ENCODE results near the gene PDLIM7.

Gene PDLIM7

GRCh38 chr5:177540438-177540837 lies 43.0 kb upstream of the PDLIM7 start:
- Histone ChIP-seq H3K27ac (no peak overlapping the region), H3K4me3 (ENCODE audit: low read depth, low read length) (no peak overlapping the region), H3K36me3 (peaks cover 8% of the 10 kb centered on the region), H3K27me3 (ENCODE audit: insufficient read depth, low read depth, severe bottlenecking) (no peaks in the 10 kb centered on the region), H3K9me3 (ENCODE audit: severe bottlenecking) (no peaks in the 10 kb centered on the region)
- DNase-seq, result no peak
- TF ChIP-seq CTCF (IDR thresholded peaks at IDR 0.05; ENCODE audit: low read depth, low read length), result no peak

GRCh38 chr5:177539411-177539810 lies 42.0 kb upstream of the PDLIM7 start:
- no peak overlapping the region for H3K27ac ChIP-seq
- H3K9me3 ChIP-seq (ENCODE audit: severe bottlenecking), result no peaks in the 10 kb centered on the region
- TF ChIP-seq CTCF (IDR thresholded peaks at IDR 0.05; ENCODE audit: low read depth, low read length), result no peak
- no peak for DNase-seq
- H3K4me3 ChIP-seq (ENCODE audit: low read depth, low read length), result no peak overlapping the region
- H3K27me3 ChIP-seq (ENCODE audit: insufficient read depth, low read depth, severe bottlenecking), result no peaks in the 10 kb centered on the region
- peaks cover 8% of the 10 kb centered on the region for H3K36me3 ChIP-seq

GRCh38 chr5:177538876-177539275 lies 41.5 kb upstream of the PDLIM7 start:
- H3K9me3 ChIP-seq (ENCODE audit: severe bottlenecking), result no peaks in the 10 kb centered on the region
- no peak for DNase-seq
- no peak overlapping the region for H3K4me3 ChIP-seq (ENCODE audit: low read depth, low read length)
- TF ChIP-seq CTCF (IDR thresholded peaks at IDR 0.05; ENCODE audit: low read depth, low read length), result no peak
- peaks cover 8% of the 10 kb centered on the region for H3K36me3 ChIP-seq
- no peak overlapping the region for H3K27ac ChIP-seq
- no peaks in the 10 kb centered on the region for H3K27me3 ChIP-seq (ENCODE audit: insufficient read depth, low read depth, severe bottlenecking)

GRCh38 chr5:177537389-177538361 lies 40.3 kb upstream of the PDLIM7 start:
- H3K27ac ChIP-seq, result no peak overlapping the region
- TF ChIP-seq CTCF (IDR thresholded peaks at IDR 0.05; ENCODE audit: low read depth, low read length), result no peak
- no peaks in the 10 kb centered on the region for H3K9me3 ChIP-seq (ENCODE audit: severe bottlenecking)
- DNase-seq, result no peak
- no peaks in the 10 kb centered on the region for H3K27me3 ChIP-seq (ENCODE audit: insufficient read depth, low read depth, severe bottlenecking)
- H3K36me3 ChIP-seq, result peaks cover 8% of the 10 kb centered on the region
- no peak overlapping the region for H3K4me3 ChIP-seq (ENCODE audit: low read depth, low read length)

- H3K4me3 ChIP-seq (ENCODE audit: low read depth, low read length), result no peak overlapping the region
- no peak for DNase-seq
- H3K27me3 ChIP-seq (ENCODE audit: insufficient read depth, low read depth, severe bottlenecking), result no peaks in the 10 kb centered on the region
- H3K9me3 ChIP-seq (ENCODE audit: severe bottlenecking), result no peaks in the 10 kb centered on the region
- H3K27ac ChIP-seq, result no peak overlapping the region
- no peak for TF ChIP-seq CTCF (IDR thresholded peaks at IDR 0.05; ENCODE audit: low read depth, low read length)
- H3K36me3 ChIP-seq, result peaks cover 3% of the 10 kb centered on the region
Observed at GRCh38 chr5:177536386-177536785, 39.0 kb upstream of the PDLIM7 start.
